Tibial nerve (tissue), 4 donors: ENCODE results near the gene KCNK6. TPM values are rescaled to one million over a fixed set of nuclear protein-coding genes. Genes with fewer than 3 reads are reported as not detected.

Source experiments
- DNase-seq, 2 donors: peaks; one replicate each; pipeline ENCODE4 v3.0.0-alpha.2; 2019; ENCODE audit warnings: low spot score in 2 of 2
- H3K27ac ChIP-seq, 4 donors: fragments of 200-600 bp; sonication (generic) in 3 of 4; one replicate each; pipeline ENCODE4 v1.5.1; 2017 to 2019; ENCODE audit warnings: mild to moderate bottlenecking in 1 of 4
- H3K27me3 ChIP-seq, 2 donors: fragments of 200-600 bp; sonication (generic) in 1 of 2; one replicate each; pipeline versions ENCODE4 v1.5.1 to v1.6.0; 2017 to 2019
- H3K36me3 ChIP-seq, 3 donors: fragments of 200-600 bp; sonication (generic); one replicate each; pipeline ENCODE4 v1.5.1; 2018 to 2019
- H3K4me1 ChIP-seq, 4 donors: fragments of 200-600 bp; sonication (generic) in 3 of 4; one replicate each; pipeline ENCODE4 v1.5.1; 2017 to 2019
- H3K4me3 ChIP-seq, 4 donors: fragments of 200-600 bp; sonication (generic) in 3 of 4; one replicate each; pipeline ENCODE4 v1.5.1; 2017 to 2019; ENCODE audit warnings: mild to moderate bottlenecking in 1 of 4, moderate library complexity in 1 of 4
- H3K9me3 ChIP-seq, 4 donors: fragments of 200-600 bp; sonication (generic) in 3 of 4; one replicate each; pipeline ENCODE4 v1.5.1; 2017 to 2019
- EP300 ChIP-seq, 2 donors: sonication (generic); formaldehyde crosslinking; IDR thresholded peaks; one replicate each; pipeline ENCODE4 v1.6.1; 2017; ENCODE audit warnings: antibody characterized with exemption in 2 of 2, mild to moderate bottlenecking in 1 of 2
- POLR2A ChIP-seq, 2 donors: fragments of 450-650 bp; IDR thresholded peaks; one replicate each; pipeline ENCODE4 v1.6.1; 2017; ENCODE audit warnings: antibody characterized with exemption in 2 of 2, mild to moderate bottlenecking in 2 of 2, moderate library complexity in 2 of 2
- WGBS, 2 donors: methylation state at CpG; one replicate each; pipeline ENCODE4 v1.1.5; 2018; 5-methylcytosine and 5-hydroxymethylcytosine counted together
- total RNA-seq, 4 donors: library from RNA; depleted of rRNA; stranded (reverse); fragments of >200 nt; gene quantifications; one replicate each; pipeline ENCODE4 v1.1.0, GENCODE V29; 2016
- TF ChIP-seq, protein P1 (sequence below), 5 experiments: fragments of 200-600 bp in 3 of 5; fragments of 450-650 bp in 2 of 5; sonication (generic) in 3 of 5; IDR thresholded peaks; one replicate each; pipeline ENCODE4 v1.5.1; 2016 to 2019; ENCODE audit warnings: antibody characterized with exemption in 5 of 5, mild to moderate bottlenecking in 3 of 5, moderate library complexity in 2 of 5

KCNK6 gene
- total RNA-seq, 4 donors from 2014 or later = 2.6 to 5.4 (median 3.3) TPM

DNA sequence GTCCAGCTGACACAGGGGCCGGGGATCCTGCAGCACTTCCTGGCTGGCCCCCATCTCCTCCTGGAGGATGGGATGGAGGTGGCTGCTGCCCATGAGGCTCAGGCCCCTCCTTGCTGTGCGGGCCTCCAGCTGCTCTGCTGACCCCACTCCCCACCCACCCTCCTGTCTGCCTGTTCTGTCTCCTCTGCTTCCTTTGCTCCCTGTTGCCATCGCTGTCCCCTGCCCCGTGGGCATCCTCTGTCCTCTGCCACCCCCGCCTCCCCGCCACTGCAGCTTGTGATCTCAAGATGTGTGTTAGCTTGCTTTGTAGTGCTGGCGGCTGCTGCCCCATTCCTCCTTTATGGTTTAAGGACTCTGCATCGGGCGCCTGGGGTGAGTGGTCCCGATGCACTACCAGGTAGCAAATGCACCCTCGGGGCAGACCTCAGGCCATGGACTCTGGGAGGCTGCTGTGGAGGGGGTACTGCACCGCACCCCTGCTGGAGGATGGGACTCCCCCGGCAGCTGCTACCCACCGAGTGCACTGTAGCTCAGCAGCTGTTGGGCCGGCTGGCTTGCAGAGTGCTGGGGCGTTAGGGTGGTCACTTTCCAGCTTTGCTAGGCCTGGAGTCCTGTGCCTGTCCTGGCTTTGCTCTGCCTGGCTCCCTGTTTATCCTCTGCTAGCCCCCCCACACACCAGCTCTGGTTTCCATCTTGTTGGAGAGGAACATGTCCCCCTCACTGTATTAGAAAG is 31.4 kb upstream of the KCNK6 start:
- TF ChIP-seq, protein P1, sequence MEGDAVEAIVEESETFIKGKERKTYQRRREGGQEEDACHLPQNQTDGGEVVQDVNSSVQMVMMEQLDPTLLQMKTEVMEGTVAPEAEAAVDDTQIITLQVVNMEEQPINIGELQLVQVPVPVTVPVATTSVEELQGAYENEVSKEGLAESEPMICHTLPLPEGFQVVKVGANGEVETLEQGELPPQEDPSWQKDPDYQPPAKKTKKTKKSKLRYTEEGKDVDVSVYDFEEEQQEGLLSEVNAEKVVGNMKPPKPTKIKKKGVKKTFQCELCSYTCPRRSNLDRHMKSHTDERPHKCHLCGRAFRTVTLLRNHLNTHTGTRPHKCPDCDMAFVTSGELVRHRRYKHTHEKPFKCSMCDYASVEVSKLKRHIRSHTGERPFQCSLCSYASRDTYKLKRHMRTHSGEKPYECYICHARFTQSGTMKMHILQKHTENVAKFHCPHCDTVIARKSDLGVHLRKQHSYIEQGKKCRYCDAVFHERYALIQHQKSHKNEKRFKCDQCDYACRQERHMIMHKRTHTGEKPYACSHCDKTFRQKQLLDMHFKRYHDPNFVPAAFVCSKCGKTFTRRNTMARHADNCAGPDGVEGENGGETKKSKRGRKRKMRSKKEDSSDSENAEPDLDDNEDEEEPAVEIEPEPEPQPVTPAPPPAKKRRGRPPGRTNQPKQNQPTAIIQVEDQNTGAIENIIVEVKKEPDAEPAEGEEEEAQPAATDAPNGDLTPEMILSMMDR (IDR thresholded peaks at IDR 0.05) = no peak
- TF ChIP-seq POLR2A (IDR thresholded peaks at IDR 0.05) (no peak), EP300 (IDR thresholded peaks at IDR 0.05) (no peak)
- H3K4me3 ChIP-seq = no peak overlapping the region
- H3K9me3 ChIP-seq = no peaks in the 10 kb centered on the region
- DNase-seq = no peak
- H3K27ac ChIP-seq = peak overlapping the region in 1 of 4 donors; percentile 30
- H3K36me3 ChIP-seq = peaks cover 0 to 8% (median 0%) of the 10 kb centered on the region in 3 donors
- H3K27me3 ChIP-seq = no peaks in the 10 kb centered on the region
- peaks cover 0 to 13% (median 5%) of the 10 kb centered on the region in 4 donors for H3K4me1 ChIP-seq
- WGBS, 2 donors = 68 to 69% methylated on average over 15 to 16 of the region's 16 CpGs

DNA sequence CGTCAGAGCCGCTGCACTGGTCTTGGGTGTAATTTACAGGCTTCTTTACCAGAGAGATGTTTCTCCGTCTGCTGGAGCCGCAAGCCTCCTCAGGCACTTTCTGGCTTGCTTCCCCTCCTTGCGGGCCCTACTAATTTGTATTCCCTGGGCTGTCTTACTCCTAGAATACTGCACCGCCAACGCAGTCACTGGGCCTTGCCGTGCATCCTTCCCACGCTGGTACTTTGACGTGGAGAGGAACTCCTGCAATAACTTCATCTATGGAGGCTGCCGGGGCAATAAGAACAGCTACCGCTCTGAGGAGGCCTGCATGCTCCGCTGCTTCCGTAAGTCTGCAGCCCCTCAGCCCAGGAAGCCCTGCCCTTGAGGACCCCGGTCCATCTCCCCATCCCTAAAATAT is 29.7 kb upstream of the KCNK6 start:
- Histone ChIP-seq H3K4me3 (no peak overlapping the region), H3K4me1 (peaks cover 0 to 15% (median 5%) of the 10 kb centered on the region in 4 donors), H3K27ac (no peak overlapping the region), H3K9me3 (no peaks in the 10 kb centered on the region), H3K27me3 (no peaks in the 10 kb centered on the region), H3K36me3 (peaks cover 0 to 8% (median 0%) of the 10 kb centered on the region in 3 donors)
- WGBS, 2 donors = 93 to 97% methylated on average over 15 of the region's 15 CpGs
- DNase-seq = no peak
- TF ChIP-seq, protein P1 (IDR thresholded peaks at IDR 0.05) = no peak
- TF ChIP-seq POLR2A (IDR thresholded peaks at IDR 0.05) (no peak), EP300 (IDR thresholded peaks at IDR 0.05) (no peak)

DNA sequence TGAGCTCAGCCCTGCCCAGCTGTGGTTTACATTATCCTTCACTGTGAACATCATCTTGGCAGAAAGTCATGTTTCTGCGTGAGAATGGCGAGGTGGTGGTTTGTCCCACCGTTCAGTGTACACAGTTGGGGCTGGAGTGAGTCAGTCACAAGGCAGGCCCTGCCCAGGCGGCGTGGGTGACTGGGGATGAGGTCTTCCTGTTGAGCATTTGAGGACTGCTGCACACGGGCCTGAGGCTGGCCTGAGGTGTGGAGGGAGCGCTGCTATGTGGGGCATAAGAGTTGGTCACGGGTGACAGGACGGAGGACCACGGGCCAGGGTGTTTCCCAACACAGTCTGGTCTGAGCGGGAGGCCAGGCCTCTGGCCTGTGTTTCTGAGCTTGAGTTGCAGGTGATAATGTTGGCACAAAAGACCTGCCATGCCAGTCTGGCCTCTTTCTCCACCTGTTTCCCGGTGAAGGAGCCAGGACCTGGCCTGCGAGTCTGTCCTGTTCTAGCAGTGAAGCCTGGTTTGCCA is 29.0 kb upstream of the KCNK6 start:
- TF ChIP-seq EP300 (IDR thresholded peaks at IDR 0.05) = no peak

DNA sequence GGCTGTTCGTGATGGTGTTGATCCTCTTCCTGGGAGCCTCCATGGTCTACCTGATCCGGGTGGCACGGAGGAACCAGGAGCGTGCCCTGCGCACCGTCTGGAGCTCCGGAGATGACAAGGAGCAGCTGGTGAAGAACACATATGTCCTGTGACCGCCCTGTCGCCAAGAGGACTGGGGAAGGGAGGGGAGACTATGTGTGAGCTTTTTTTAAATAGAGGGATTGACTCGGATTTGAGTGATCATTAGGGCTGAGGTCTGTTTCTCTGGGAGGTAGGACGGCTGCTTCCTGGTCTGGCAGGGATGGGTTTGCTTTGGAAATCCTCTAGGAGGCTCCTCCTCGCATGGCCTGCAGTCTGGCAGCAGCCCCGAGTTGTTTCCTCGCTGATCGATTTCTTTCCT is 27.8 kb upstream of the KCNK6 start:
- Histone ChIP-seq H3K27me3 (no peaks in the 10 kb centered on the region), H3K4me3 (no peak overlapping the region), H3K4me1 (peaks cover 0 to 15% (median 5%) of the 10 kb centered on the region in 4 donors), H3K9me3 (no peaks in the 10 kb centered on the region), H3K27ac (no peak overlapping the region), H3K36me3 (peaks cover 0 to 8% (median 0%) of the 10 kb centered on the region in 3 donors)
- TF ChIP-seq POLR2A (IDR thresholded peaks at IDR 0.05) = no peak
- TF ChIP-seq EP300 (IDR thresholded peaks at IDR 0.05) = no peak
- TF ChIP-seq, protein P1 (IDR thresholded peaks at IDR 0.05) = no peak
- WGBS, 2 donors = 77 to 80% methylated on average over 13 to 14 of the region's 15 CpGs
- no peak for DNase-seq

More for the DNA sequence above, 29.0 kb upstream of the KCNK6 start:
- Histone ChIP-seq H3K4me1 (peaks cover 0 to 15% (median 5%) of the 10 kb centered on the region in 4 donors), H3K27me3 (no peaks in the 10 kb centered on the region), H3K36me3 (peaks cover 0 to 8% (median 0%) of the 10 kb centered on the region in 3 donors), H3K27ac (no peak overlapping the region), H3K9me3 (no peaks in the 10 kb centered on the region), H3K4me3 (no peak overlapping the region)
- WGBS, 2 donors = 75 to 79% methylated on average over 13 of the region's 13 CpGs
- no peak for DNase-seq

DNA sequence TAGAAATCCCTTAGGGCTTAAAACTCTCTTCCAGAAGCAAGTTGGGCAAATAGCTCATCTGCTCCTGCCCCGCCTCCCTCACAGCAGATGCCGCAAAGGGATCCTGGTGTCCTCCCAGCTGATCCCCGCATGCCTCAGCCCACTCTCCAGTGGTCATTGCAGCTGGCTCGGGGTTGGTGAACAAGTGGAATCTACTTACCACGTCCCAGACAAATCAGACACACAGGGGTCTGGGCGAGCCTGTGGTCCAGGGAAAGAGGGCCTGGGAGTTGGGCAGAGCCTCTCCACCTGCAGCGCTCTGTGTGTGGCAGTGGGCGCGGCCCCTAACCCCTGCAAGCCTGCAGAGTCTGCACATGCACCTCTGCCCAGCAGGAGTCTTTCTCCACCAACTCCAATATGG is 26.4 kb upstream of the KCNK6 start:
- 76 to 88% methylated on average over 8 to 9 of the region's 9 CpGs for WGBS, 2 donors
- TF ChIP-seq EP300 (IDR thresholded peaks at IDR 0.05) (no peak), POLR2A (IDR thresholded peaks at IDR 0.05) (no peak)
- TF ChIP-seq, protein P1 (IDR thresholded peaks at IDR 0.05) = no peak
- no peak for DNase-seq

More for the DNA sequence above, 26.4 kb upstream of the KCNK6 start:
- Histone ChIP-seq H3K4me1 (peaks cover 0 to 7% (median 1%) of the 10 kb centered on the region in 4 donors), H3K27me3 (no peaks in the 10 kb centered on the region), H3K36me3 (peaks cover 0 to 8% (median 0%) of the 10 kb centered on the region in 3 donors), H3K9me3 (no peaks in the 10 kb centered on the region), H3K27ac (peak overlapping the region in 2 of 4 donors; percentile 50 to 81), H3K4me3 (no peak overlapping the region)
